Measurements from ENCODE around the gene BTG2.
"Not testable (repeated sequence)": the region's sequence is repeated elsewhere in the genome, so short reads cannot be mapped to it uniquely, and the experiment has no call there.

Gene BTG2

GRCh38 chr1:203306965-203307541, 1.7 kb downstream of the BTG2 start:
- no peak overlapping the region for H3K27ac ChIP-seq
- TF ChIP-seq ZFX (IDR thresholded peaks at IDR 0.05; ENCODE audit: borderline replicate concordance) (no peak), CTCF (IDR thresholded peaks at IDR 0.05) (no peak)

- TF ChIP-seq CTCF (IDR thresholded peaks at IDR 0.05): no peak
- no peak overlapping the region for H3K27ac ChIP-seq
These were observed 2.4 kb downstream of the BTG2 start for GRCh38 chr1:203307641-203308126.

GRCh38 chr1:203308328-203308922, 3.1 kb downstream of the BTG2 start:
- TF ChIP-seq ZFX (IDR thresholded peaks at IDR 0.05; ENCODE audit: borderline replicate concordance) (no peak), CTCF (IDR thresholded peaks at IDR 0.05) (no peak)
- H3K27ac ChIP-seq: no peak overlapping the region

GRCh38 chr1:203308923-203309331, 3.6 kb downstream of the BTG2 start:
- TF ChIP-seq CTCF (IDR thresholded peaks at IDR 0.05) (no peak), ZFX (IDR thresholded peaks at IDR 0.05; ENCODE audit: borderline replicate concordance) (no peak)
- H3K27ac ChIP-seq: no peak overlapping the region

GRCh38 chr1:203311368-203312301, 6.3 kb downstream of the BTG2 start:
- H3K27ac ChIP-seq: no peak overlapping the region
- TF ChIP-seq CTCF (IDR thresholded peaks at IDR 0.05) (no peak), ZFX (IDR thresholded peaks at IDR 0.05; ENCODE audit: borderline replicate concordance) (no peak)

GRCh38 chr1:203314025-203314759, 8.9 kb downstream of the BTG2 start:
- not testable (repeated sequence) for H3K27ac ChIP-seq

- TF ChIP-seq ZFX (IDR thresholded peaks at IDR 0.05; ENCODE audit: borderline replicate concordance) (no peak), CTCF (IDR thresholded peaks at IDR 0.05) (no peak)
- H3K27ac ChIP-seq: peak overlapping the region; percentile 72
These were observed 11.3 kb downstream of the BTG2 start for GRCh38 chr1:203316626-203317093.

Data from 22Rv1 (cell line).